HEK293T (cell line): ENCODE results near the gene FGF14.

Experiments
- ARNT ChIP-seq: fragments of 450-650 bp; IDR thresholded peaks from 2 replicates; pipeline ENCODE4 v1.6.1; 2017; ENCODE audit warnings: mild to moderate bottlenecking
- BHLHE40 ChIP-seq: fragments of 450-650 bp; IDR thresholded peaks from 2 replicates; pipeline ENCODE4 v1.6.1; 2016; ENCODE audit warnings: mild to moderate bottlenecking, moderate library complexity, borderline replicate concordance
- FOXM1 ChIP-seq: fragments of 450-650 bp; IDR thresholded peaks from 2 replicates; pipeline ENCODE4 v1.6.1; 2017; ENCODE audit warnings: mild to moderate bottlenecking, borderline replicate concordance

DNA sequence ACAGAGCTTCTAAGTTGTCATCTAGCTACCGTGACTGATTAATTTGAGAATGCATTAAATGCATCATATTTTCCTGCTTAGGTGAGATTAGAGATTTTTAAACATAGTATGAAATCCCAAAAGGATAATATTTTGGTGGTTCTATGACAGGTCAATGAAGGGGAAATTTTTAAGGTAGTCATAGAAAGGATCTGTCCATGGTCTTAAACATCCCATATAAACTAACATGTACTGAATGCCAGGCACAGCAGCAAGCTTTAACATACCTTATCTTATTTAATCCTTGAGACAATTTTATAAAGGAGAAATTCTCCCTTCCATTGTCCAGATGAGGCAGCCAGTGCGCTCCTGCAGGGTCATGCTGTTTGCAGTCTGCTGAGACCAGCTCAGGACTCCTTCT, 466.0 kb downstream of the FGF14 start:
- TF ChIP-seq BHLHE40 (no peak), FOXM1 (no peak), ARNT (no peak)
